Measurements from ENCODE around the gene PSMD6.
A peak's percentile ranks its signal among the peaks of the same experiment; 100 is the strongest.

Gene PSMD6

DNA sequence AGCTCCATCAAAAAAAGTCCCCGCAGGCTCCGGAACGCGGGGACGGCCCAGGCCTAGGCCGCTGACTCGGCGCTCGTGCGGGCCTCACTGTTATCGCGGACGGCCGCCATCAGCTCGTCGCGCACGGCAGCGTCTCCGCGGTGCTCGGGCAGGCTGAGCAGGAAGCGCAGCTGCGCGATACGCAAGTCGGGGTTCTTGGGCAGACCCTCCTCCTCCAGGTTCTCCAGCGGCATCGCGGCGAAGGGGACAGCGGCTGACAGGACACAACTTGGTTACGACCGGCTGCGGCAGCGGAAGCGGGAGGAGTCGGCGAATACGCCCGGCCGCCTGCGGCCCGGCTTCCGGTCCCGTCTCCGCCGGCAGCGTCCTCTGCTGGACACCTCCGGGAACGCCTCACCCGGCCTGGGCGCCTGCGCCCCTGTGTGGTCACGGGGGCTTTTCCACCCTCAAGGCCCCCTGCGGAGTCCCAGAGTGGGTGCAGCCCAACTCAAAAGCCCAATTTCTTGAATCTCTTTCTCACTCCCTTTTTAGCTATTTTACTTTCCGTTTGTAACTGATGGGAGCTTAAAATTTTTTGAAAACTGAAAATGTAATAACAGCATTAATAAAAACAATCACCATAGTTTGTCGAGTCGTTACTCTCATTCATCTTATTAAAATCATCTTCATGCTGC, at the start of gene PSMD6:
TSS of gene PSMD6 (minus strand) at position 308 of the 674 bp plus-strand sequence. CDS start at position 233, 75 bp downstream.
- H3K4me3 ChIP-seq (ENCODE audit: low read depth, low read length) = peak within 1 kb of the TSS; percentile 97
- TF ChIP-seq, protein P1, sequence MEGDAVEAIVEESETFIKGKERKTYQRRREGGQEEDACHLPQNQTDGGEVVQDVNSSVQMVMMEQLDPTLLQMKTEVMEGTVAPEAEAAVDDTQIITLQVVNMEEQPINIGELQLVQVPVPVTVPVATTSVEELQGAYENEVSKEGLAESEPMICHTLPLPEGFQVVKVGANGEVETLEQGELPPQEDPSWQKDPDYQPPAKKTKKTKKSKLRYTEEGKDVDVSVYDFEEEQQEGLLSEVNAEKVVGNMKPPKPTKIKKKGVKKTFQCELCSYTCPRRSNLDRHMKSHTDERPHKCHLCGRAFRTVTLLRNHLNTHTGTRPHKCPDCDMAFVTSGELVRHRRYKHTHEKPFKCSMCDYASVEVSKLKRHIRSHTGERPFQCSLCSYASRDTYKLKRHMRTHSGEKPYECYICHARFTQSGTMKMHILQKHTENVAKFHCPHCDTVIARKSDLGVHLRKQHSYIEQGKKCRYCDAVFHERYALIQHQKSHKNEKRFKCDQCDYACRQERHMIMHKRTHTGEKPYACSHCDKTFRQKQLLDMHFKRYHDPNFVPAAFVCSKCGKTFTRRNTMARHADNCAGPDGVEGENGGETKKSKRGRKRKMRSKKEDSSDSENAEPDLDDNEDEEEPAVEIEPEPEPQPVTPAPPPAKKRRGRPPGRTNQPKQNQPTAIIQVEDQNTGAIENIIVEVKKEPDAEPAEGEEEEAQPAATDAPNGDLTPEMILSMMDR (conservative IDR thresholded peaks at IDR 0.05; ENCODE audit: low read depth, low read length) = peak; percentile 89
- peak; percentile 86 for DNase-seq (ENCODE audit: low read depth)

DNA sequence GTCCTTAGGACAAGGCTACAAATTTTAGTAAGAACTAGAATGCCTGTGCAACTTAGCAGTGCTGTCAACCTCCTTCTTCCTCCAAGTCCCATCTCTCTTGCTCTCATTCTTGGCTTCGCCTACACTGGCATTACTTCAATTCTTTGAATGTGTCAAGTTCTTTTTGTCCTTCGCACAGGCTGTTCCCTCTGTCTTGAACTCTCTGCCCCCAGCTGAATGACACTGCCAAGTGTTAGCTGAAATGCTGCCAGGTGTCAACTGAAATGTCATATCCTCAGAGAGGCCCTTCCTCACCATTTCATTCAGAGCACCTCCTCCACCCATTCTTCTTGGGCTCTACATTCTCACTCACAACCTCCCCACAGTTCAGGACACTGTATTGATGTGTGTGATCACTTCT, 48.8 kb upstream of the PSMD6 start:
- DNase-seq (ENCODE audit: low read depth) = no peak
- TF ChIP-seq, protein P1 (conservative IDR thresholded peaks at IDR 0.05; ENCODE audit: low read depth, low read length) = no peak
- no peak overlapping the region for H3K4me3 ChIP-seq (ENCODE audit: low read depth, low read length)

DNA sequence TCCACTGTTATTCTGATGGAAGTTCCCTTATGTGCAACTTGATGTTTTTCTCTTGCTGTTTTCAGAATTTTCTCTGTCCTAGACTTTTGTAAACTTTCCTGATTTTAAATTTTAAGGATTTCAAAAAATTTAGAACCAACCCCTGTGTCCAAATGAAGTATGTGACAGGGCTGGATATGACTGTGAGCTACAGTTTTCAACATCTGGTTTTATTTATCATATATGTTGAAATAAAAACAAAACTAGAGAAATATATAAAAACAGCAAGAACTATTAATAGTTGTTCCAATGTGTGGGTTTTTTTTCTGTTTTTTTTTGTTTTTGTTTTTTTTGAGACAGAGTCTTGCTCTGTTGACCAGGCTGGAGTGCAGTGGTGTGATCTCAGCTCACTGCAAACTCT, 47.4 kb upstream of the PSMD6 start:
- TF ChIP-seq, protein P1 (conservative IDR thresholded peaks at IDR 0.05; ENCODE audit: low read depth, low read length) = no peak
- no peak overlapping the region for H3K4me3 ChIP-seq (ENCODE audit: low read depth, low read length)
- no peak for DNase-seq (ENCODE audit: low read depth)

DNA sequence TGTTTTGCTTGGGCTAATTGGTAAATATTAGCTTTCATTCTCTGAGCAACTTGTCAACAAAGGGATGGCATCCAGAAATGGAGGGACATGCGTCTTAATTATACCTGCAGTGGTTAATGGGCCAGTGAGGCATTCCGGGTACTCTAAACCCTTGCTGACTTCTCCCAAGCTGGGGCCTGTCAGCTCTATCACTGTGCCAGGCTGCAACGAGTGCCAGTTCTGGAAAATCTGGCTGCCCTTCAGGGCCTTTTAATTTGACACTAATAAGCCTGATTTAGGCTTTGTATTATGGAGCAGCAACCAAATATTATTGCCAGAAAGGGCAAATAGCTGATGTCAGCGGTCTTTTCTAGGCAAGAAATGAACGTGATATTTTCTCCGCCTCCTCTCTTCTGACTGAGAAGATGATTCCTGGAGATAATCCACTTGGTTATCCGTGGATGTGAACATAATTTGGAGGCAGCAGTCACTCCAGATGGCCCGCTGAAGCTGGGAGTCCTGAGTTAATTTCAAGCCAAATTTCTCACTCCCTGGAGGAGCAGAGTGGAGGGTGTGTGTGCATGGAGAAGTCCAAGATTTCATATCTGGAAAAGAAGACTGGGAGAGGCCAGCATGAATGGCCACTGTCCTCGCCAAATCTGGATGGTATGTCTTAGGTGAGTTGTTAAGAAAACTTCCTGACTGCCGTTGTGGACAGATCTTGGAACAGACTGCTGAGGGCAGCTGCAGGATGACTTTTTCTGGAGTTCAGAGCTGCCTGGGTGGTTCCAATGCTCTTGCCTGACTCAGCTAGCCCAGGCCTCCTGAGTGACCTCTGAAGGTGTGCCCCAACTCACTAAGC, 44.4 kb upstream of the PSMD6 start:
- H3K4me3 ChIP-seq (ENCODE audit: low read depth, low read length) = no peak overlapping the region
- TF ChIP-seq, protein P1 (conservative IDR thresholded peaks at IDR 0.05; ENCODE audit: low read depth, low read length) = no peak
- no peak for DNase-seq (ENCODE audit: low read depth)

DNA sequence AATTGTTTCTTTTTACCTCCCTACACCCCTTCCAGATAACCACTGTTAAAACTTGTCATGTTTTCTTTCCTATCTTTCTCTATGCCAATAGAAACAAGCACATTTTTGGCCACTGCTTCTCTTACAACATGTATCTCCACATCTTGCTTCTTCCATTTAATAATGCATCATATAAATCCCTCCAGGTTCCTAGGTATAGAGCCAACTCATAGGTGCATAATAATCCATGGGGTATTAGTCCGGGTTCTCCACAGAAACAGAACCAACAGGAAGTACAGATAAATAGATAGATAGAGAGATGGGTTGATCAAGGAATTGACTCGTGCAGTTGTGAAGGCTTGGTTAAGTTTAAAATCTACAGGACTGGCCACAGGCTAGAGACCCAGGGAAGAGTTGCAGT, 41.5 kb upstream of the PSMD6 start:
- DNase-seq (ENCODE audit: low read depth) = no peak
- no peak overlapping the region for H3K4me3 ChIP-seq (ENCODE audit: low read depth, low read length)
- TF ChIP-seq, protein P1 (conservative IDR thresholded peaks at IDR 0.05; ENCODE audit: low read depth, low read length) = no peak

DNA sequence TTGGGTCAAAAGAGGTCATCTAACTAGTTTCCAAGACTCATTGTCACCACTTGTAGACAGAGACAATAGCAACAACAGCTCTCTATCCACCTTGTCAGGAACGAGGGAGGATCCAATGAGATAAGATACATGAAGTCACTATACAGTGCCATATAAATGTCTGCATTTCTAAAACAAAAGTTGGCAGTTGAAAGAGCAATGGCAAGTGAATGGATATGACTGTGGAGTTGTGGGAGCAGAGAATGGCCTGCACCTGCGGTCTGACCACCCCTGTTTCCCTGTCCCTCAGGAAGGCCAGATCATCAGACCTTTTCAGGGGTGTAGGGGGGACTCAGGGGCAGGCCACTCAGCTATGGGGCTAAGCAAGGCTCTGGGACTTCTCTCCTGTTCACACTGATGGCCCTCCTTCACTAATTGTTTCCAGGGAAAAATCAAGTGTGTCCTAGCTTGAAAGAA, 40.7 kb upstream of the PSMD6 start:
- TF ChIP-seq, protein P1 (conservative IDR thresholded peaks at IDR 0.05; ENCODE audit: low read depth, low read length) = no peak
- no peak for DNase-seq (ENCODE audit: low read depth)
- H3K4me3 ChIP-seq (ENCODE audit: low read depth, low read length) = no peak overlapping the region

Measured in choroid plexus epithelial cell (primary cell).